Limb (tissue), 2 donors: ENCODE measurements around the gene MCF2.
A peak's percentile ranks its signal among the peaks of the same experiment; 100 is the strongest.
"Not testable (repeated sequence)": the region's sequence is repeated elsewhere in the genome, so short reads cannot be mapped to it uniquely, and the experiment has no call there.

Experiments
- DNase-seq, 2 donors: peaks; one replicate each; pipeline ENCODE4 v3.0.0-alpha.2; 2016; ENCODE audit errors: extremely low spot score in 2 of 2

Gene MCF2, protein sequence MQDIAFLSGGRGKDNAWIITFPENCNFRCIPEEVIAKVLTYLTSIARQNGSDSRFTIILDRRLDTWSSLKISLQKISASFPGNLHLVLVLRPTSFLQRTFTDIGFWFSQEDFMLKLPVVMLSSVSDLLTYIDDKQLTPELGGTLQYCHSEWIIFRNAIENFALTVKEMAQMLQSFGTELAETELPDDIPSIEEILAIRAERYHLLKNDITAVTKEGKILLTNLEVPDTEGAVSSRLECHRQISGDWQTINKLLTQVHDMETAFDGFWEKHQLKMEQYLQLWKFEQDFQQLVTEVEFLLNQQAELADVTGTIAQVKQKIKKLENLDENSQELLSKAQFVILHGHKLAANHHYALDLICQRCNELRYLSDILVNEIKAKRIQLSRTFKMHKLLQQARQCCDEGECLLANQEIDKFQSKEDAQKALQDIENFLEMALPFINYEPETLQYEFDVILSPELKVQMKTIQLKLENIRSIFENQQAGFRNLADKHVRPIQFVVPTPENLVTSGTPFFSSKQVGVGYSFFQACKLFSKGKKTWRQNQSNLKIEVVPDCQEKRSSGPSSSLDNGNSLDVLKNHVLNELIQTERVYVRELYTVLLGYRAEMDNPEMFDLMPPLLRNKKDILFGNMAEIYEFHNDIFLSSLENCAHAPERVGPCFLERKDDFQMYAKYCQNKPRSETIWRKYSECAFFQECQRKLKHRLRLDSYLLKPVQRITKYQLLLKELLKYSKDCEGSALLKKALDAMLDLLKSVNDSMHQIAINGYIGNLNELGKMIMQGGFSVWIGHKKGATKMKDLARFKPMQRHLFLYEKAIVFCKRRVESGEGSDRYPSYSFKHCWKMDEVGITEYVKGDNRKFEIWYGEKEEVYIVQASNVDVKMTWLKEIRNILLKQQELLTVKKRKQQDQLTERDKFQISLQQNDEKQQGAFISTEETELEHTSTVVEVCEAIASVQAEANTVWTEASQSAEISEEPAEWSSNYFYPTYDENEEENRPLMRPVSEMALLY

DNA sequence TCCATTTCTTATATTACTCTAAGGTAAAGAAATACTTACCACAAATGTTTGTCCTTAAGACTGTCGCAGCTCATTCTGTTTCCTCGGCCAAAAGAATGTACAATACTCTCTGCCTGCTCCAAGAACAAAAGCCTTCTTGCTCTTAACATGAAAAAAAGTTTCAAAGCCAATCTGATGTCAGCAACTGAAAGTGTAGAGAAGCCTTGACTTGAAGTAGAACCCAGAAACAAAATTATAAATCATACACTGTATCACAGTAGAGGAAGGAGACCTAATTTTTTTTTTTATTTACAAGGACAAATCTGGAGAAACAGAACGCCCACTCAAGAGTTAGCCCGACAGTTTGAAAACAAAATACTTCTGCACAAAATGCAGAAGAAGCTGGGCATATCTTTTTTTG, at the start of gene MCF2:
Gene MCF2, minus strand, starts transcription at position 101 of the 400 bp plus-strand sequence. CDS start 56,423 bp downstream, outside the sequence.
- no peak for DNase-seq

GRCh38 chrX:139751053-139751452, 43.1 kb upstream of the MCF2 start:
- no peak for DNase-seq

DNA sequence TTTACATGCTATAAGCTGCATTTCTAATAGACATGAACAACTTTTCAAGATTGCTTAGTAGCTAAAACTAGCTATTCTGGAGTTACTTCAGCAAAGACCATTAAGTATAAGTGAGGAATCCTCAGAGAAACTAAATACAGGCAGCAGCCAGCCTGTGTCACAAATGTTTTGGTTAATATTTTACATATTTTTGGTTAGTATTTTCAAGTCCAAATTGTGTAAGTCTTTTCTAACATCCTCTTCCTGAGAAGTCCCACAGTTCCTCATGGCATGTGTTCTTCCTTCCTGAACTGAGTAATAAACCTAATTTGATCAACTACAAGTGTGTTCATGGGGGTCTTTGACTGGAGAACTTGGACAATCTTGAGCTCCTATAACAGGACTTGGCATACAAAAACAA, 42.4 kb upstream of the MCF2 start:
- DNase-seq, result no peak

DNA sequence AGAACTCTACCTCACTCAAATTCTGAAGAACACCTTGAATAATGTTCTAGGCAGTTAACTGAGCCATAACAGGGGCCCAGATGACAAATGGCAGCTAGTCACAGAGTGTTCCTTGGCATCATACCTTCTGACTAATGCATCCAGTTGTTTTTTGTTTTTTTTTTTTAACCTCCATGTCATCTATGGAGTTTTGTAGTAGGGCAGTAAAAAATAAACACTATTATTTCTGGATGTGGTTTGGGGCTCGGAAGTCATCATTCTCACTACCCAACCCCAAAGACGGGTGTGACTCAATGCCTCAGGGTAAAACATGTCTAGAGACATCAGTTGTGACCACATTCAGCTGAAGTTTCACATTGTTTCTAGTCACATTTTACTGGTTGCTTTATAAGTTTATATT, 31.2 kb upstream of the MCF2 start:
- DNase-seq, result no peak

DNA sequence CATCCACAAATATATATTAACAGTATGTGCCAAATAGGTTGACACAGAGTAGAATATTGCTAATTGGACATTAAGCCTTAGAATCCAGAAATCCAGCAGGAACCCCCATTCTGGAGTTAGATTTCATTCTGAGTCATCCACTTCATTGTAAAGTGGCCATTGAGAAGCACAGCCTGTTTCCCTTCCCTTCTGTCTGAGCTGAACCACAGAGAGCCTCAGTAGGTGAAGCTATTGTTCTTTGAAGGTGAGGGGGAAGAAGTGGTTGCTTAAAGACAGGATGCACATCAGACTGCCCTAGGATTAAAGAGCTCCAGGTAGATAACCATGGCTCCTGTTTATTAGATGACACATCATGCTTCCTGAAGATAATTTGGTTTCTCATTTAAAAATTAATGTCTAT, 30.6 kb upstream of the MCF2 start:
- no peak for DNase-seq

DNA sequence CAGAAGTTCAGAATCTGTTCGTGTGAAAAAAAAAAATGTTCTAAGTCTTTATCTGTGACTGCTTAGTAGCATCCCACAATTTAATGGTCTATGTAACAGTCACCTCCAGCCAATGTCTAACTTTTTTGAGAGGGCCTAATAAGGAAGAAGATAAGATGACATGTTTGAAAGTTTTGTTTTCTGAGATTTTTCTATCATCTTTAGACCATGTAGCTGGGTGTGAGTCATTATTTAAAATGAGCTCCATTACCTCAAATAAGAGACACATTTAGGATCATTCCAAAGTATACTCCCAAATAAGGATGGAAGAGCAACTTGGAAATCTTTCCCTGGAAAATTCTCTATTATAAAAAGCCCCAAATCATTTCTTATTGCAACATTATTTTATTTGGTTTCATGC, 28.2 kb upstream of the MCF2 start:
- DNase-seq, result no peak

DNA sequence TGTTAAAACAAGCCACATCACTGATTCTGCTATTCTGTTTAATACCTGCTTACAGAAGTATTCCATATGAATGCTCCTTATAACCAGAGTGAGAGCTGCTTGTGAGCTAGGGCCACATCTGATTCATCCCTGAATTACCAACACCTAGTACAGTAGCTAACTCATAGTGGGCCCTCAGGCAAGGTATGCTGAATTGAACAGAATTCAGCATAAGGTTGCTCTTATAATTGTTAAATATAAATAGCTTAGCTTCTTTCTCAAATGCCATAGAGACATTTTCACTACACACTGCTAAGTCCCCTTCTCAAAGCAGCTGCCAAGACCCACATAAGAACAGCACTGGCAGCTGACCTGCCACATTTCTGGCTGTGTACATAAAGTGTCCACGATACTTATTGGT, 27.0 kb upstream of the MCF2 start:
- DNase-seq, result no peak

GRCh38 chrX:139725720-139726119, 17.8 kb upstream of the MCF2 start:
- no peak for DNase-seq

DNA sequence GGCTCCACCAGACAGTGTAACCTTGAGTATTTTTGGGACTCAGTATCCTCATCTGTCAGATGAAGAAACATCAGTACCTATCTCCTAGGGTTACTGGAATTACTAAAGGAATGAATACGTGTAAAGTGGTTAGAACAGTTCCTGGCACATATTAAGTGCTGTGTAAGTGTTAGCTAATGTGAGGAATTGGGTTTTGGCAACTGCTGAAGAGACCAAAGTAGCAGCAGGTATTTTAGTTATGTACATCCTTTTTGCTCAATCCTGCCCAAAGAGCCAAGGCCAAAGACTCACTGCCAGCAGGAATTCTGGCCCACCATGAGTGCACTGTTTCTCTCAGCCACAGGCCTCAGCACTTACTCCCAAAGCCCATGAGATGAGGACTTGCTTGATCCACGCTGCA, 16.7 kb upstream of the MCF2 start:
- DNase-seq, result no peak

GRCh38 chrX:139720979-139721378, 13.0 kb upstream of the MCF2 start:
- no peak for DNase-seq

DNA sequence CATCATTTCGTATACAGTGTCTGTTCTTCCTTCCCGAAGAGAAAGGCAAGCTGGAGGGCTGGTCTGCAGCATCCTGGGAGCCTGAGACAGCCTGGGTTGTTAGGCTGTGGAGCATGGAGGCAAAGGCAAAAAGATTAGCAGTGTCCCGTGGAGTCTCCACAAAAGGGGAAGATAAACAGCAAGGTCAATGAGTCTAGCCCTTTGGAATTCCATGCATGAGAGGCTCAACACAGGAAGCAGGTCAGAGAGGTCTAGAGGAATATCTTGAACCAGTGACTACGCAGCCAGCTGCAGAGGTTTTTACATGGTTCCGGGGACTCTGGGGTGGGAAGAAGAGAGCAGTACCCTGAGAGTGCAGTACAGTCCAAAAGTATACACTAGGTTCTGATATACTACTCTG, 12.2 kb upstream of the MCF2 start:
- DNase-seq, result no peak

DNA sequence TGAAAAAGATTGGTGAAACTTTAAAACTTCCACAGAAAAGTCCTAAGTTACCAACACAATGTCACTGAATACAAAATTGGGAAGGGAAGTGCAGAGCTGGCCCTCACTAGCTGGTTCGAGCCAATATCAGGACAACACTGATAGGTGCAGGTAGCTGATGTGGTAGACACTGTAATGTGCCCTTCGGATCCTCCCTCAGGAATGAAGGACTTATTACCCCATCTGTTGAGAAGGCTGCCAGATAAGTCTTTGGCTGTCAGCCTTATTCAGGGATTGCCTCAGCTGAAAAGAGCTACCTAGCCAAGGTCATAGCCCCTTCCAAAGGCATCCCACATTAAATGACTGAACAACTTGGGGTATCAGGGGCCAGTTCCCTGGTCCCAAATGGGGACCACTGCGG, 5.3 kb downstream of the MCF2 start:
- DNase-seq, result no peak

DNA sequence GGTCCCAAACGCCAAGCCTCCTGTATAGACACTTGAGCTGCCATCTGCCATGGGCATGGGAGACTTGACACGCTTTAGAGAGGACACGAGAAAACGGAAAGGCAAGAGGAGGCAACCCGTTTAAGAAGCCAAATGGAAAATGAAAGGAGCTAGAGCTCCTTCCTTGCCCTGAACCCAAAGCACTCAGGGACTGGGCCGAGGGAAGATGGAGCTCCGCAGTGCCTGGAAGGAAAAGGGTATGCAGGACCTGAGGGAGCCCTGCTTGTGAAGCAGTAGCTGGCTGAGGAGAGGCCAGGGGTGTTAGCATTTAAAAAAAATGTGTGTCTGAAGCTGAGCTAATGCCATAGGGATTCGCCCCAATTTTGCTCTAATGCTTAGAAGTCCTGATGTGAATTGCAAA, 15.1 kb downstream of the MCF2 start:
- DNase-seq, result no peak

GRCh38 chrX:139692506-139692849, 15.5 kb downstream of the MCF2 start:
- DNase-seq, result no peak

GRCh38 chrX:139691843-139692505, 16.0 kb downstream of the MCF2 start:
- DNase-seq, result peak in 1 of 2 donors; percentile 33

DNA sequence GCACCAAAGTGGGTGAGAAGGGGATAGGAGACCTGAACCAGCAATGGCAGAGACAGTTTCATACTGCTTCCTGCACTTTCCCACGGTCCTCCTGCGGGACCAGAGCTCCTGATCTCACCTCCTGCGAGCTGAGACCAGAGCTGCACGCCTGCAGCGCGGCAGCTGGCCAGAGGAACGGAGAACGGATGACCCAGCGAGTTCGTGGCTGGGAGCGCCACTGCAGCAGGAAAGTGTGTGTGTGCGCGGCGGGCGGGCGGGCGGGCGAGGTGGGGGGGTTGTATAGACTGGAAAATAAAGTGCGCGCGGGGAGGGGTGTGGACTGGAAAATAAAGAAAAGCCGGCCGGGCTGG, 16.5 kb downstream of the MCF2 start:
- DNase-seq, result peak in 1 of 2 donors; percentile 29

DNA sequence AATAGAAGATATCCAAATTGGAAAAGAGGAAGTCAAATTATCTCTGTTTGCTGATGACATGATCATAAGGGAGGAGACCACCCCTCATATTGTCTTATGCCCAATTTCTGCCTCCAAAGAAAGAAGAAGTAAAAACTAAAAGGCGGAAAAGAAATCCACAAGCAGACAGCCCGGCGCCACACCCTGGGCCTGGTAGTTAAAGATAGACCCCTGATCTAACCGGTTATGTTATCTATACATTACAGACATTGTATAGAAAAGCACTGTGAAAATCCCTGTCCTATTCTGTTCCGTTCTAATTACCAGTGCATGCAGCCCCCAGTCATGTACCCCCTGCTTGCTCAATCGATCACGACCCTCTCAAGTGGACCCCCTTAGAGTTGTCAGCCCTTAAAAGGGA, 22.8 kb downstream of the MCF2 start:
- DNase-seq, result not testable (repeated sequence)

GRCh38 chrX:139680356-139680755, 27.6 kb downstream of the MCF2 start:
- DNase-seq, result no peak

DNA sequence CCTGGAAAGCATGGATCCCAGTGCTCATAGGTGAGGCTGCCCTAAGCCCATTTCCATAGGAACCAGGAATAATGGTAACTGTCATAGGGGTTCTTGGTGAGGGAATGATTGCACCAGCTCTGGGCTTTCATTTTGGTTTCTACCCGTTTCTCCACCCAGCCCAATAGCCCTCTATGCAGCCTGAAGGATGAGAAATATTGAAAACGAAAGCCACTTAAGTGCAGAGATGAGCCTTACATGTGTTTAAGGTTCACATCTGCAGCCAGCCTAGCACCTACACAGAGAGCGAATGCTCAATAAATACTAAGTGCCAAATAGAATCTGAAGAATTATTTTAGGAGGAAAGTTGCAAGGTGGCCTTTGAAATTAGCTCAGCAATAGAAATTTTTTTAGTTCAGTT, 60.4 kb downstream of the MCF2 start:
- no peak for DNase-seq

- DNase-seq, result peak; percentile 2 to 10
Measured at GRCh38 chrX:139642241-139642927, 65.6 kb downstream of the MCF2 start.

DNA sequence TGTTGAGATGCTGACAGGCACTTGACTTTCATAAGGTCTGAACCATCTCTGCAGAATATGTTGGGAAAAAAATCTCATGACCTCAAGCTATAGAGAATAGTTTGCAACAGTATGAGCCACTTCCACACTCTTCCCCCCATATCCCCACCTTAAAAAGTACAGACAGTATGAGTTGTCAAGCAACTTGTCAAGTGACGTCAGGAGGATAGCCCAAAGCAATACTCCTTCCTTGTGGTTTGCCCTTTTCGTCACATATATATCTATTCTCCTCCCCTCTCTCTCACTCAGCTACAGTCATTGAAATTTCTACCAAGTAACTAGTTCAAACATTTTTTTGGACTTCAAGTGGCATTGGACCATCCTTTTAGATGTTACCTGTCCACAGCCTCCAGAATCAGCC, 67.7 kb downstream of the MCF2 start:
- no peak for DNase-seq
